ENCODE results near the gene TEX10.

The TEX10 gene

GRCh38 chr9:100282388-100282719 lies 70.4 kb downstream of the TEX10 start:
- no peak for DNase-seq

- no peak for DNase-seq
These were observed 70.9 kb downstream of the TEX10 start for GRCh38 chr9:100281676-100282387.

- no peak for DNase-seq
These were observed 71.7 kb downstream of the TEX10 start for GRCh38 chr9:100281066-100281465.

- no peak for DNase-seq
These were observed 75.4 kb downstream of the TEX10 start for GRCh38 chr9:100277166-100277979.

- no peak for DNase-seq
These were observed 83.1 kb downstream of the TEX10 start for GRCh38 chr9:100269656-100270055.

GRCh38 chr9:100268271-100268670 lies 84.5 kb downstream of the TEX10 start:
- DNase-seq: no peak

- DNase-seq: no peak
These were observed 85.5 kb downstream of the TEX10 start for GRCh38 chr9:100267211-100267610.
